ENCODE data around the gene TSSC4.
A peak's percentile ranks its signal among the peaks of the same experiment; 100 is the strongest.

The TSSC4 gene

DNA sequence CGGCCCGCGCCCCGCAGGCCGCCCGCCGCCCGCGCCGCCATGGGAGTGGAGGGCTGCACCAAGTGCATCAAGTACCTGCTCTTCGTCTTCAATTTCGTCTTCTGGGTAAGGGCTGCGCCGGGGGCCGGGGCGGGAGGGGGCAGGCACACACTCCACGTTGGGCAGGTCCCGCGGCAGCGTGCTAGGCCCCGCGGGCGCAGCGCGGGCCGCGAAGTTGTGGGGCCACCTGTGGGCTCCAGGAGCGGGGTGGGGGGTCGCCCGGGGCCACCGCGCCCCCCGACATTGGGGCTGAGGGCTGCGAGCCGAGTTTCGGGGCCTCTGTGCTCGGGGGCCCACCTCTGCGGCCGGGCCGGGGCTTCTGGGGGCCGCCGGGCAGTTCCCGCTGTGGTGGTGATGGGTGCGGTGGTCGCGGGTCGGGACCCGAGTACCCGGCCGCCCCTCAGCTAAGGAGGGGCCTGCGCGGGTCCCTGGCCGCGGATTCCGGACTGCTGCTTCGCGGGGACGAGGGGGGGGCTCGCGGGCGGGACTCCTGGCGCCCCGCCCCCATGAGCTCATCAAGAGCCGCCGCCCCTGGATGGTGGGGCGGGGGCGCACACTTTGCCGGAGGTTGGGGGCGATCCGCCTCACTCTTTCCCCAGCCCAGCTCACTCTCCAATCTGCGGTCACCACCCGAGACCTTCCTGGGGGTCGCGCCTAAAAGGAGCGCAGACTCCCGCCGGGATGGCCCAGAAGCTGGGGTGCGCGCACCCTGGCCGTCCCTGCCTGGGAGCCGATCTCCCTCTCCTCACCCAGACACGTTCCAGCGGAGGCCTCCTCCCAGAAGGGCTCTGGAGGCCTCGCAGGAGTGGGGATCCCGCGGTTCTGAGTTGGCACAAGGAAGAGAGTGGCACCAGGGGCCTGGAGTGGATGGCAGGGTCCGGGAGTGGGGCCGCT, 22.8 kb upstream of the TSSC4 start (continued):
- TF ChIP-seq, protein P1, sequence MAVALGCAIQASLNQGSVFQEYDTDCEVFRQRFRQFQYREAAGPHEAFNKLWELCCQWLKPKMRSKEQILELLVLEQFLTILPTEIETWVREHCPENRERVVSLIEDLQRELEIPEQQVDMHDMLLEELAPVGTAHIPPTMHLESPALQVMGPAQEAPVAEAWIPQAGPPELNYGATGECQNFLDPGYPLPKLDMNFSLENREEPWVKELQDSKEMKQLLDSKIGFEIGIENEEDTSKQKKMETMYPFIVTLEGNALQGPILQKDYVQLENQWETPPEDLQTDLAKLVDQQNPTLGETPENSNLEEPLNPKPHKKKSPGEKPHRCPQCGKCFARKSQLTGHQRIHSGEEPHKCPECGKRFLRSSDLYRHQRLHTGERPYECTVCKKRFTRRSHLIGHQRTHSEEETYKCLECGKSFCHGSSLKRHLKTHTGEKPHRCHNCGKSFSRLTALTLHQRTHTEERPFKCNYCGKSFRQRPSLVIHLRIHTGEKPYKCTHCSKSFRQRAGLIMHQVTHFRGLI (tag by site-specific recombination; IDR thresholded peaks at IDR 0.05) = no peak
- TF ChIP-seq ZNF112 (tag by site-specific recombination; IDR thresholded peaks at IDR 0.05) (no peak), ZNF558 (tag by site-specific recombination; IDR thresholded peaks at IDR 0.05) (no peak), ZFP41 (tag by site-specific recombination; IDR thresholded peaks at IDR 0.05; ENCODE audit: borderline replicate concordance) (no peak)
- TF ChIP-seq, protein P2, sequence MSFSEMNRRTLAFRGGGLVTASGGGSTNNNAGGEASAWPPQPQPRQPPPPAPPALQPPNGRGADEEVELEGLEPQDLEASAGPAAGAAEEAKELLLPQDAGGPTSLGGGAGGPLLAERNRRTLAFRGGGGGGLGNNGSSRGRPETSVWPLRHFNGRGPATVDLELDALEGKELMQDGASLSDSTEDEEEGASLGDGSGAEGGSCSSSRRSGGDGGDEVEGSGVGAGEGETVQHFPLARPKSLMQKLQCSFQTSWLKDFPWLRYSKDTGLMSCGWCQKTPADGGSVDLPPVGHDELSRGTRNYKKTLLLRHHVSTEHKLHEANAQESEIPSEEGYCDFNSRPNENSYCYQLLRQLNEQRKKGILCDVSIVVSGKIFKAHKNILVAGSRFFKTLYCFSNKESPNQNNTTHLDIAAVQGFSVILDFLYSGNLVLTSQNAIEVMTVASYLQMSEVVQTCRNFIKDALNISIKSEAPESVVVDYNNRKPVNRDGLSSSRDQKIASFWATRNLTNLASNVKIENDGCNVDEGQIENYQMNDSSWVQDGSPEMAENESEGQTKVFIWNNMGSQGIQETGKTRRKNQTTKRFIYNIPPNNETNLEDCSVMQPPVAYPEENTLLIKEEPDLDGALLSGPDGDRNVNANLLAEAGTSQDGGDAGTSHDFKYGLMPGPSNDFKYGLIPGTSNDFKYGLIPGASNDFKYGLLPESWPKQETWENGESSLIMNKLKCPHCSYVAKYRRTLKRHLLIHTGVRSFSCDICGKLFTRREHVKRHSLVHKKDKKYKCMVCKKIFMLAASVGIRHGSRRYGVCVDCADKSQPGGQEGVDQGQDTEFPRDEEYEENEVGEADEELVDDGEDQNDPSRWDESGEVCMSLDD (tag by site-specific recombination; IDR thresholded peaks at IDR 0.05) = peak; percentile 77
- TF ChIP-seq, protein P3, sequence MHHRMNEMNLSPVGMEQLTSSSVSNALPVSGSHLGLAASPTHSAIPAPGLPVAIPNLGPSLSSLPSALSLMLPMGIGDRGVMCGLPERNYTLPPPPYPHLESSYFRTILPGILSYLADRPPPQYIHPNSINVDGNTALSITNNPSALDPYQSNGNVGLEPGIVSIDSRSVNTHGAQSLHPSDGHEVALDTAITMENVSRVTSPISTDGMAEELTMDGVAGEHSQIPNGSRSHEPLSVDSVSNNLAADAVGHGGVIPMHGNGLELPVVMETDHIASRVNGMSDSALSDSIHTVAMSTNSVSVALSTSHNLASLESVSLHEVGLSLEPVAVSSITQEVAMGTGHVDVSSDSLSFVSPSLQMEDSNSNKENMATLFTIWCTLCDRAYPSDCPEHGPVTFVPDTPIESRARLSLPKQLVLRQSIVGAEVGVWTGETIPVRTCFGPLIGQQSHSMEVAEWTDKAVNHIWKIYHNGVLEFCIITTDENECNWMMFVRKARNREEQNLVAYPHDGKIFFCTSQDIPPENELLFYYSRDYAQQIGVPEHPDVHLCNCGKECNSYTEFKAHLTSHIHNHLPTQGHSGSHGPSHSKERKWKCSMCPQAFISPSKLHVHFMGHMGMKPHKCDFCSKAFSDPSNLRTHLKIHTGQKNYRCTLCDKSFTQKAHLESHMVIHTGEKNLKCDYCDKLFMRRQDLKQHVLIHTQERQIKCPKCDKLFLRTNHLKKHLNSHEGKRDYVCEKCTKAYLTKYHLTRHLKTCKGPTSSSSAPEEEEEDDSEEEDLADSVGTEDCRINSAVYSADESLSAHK (tag by site-specific recombination; IDR thresholded peaks at IDR 0.05) = 0 out of 2 replicates have a peak, but pooled peaks have one; percentile 8

DNA sequence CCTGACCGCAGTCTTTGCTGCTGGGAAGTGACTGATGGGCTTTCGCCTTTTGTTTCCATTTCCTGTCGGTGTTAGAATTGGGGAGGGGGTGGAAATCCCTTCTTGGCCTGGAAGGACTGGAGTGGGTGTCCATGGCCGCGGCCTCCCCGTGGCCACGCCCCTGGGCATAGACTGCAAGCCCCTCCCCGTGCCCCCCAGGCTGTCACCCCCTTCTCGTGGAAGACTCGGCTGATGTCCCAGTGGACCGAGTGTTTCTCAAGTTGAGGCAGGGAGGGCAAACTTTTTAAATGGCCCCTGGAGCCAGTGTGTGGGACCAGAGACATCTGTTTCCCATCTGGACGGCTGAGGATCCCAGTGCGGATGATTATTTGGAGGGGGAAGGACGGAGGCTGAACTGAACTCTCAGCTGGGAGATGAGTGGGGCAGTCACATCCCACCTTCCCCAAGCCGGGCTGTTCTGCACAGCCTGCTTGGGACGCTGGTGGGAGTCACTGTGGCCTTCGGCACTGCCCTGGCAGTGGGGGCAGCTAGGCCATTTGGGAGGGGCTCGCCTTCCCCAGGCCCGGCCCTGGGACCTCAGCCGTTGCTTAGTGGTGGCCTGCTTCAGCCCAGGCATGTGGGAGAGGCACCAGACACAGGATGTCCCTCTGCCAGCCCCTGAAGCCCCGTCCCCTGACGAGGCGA, 21.9 kb upstream of the TSSC4 start:
- Histone ChIP-seq H3K27ac (ENCODE audit: extremely low read depth, low read depth, low read length) (0 out of 2 replicates have a peak overlapping the region, but pooled peaks have one; percentile 22), H3K36me3 (ENCODE audit: control insufficient read depth in 2 of 2, insufficient read depth in 1 of 2, low read length in 2 of 2) (peaks cover 0 to 41% of the 10 kb centered on the region in 2 experiments; a peak in 1 of 3 replicates), H3K9me3 (ENCODE audit: control insufficient read depth, insufficient read depth, low read depth, low read length) (no peaks in the 10 kb centered on the region), H3K4me1 (ENCODE audit: control insufficient read depth, insufficient read depth, low read length) (no peaks in the 10 kb centered on the region), H3K4me3 (ENCODE audit: low read depth, low read length) (peak overlapping the region; percentile 86)
- POLR2A ChIA-PET = interaction anchor here (0.7 to 2.5 kb wide), 13 partner anchors 8 to 73 kb away, joined by 3 to 64 read pairs (median 5); partner anchors contain the start of genes KCNQ1 and TSSC4
- TF ChIP-seq, protein P4, sequence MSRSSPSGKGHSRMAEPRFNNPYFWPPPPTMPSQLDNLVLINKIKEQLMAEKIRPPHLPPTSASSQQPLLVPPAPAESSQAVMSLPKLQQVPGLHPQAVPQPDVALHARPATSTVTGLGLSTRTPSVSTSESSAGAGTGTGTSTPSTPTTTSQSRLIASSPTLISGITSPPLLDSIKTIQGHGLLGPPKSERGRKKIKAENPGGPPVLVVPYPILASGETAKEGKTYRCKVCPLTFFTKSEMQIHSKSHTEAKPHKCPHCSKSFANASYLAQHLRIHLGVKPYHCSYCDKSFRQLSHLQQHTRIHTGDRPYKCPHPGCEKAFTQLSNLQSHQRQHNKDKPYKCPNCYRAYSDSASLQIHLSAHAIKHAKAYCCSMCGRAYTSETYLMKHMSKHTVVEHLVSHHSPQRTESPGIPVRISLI (tag by site-specific recombination; IDR thresholded peaks at IDR 0.05) = no peak
- TF ChIP-seq, protein P5, sequence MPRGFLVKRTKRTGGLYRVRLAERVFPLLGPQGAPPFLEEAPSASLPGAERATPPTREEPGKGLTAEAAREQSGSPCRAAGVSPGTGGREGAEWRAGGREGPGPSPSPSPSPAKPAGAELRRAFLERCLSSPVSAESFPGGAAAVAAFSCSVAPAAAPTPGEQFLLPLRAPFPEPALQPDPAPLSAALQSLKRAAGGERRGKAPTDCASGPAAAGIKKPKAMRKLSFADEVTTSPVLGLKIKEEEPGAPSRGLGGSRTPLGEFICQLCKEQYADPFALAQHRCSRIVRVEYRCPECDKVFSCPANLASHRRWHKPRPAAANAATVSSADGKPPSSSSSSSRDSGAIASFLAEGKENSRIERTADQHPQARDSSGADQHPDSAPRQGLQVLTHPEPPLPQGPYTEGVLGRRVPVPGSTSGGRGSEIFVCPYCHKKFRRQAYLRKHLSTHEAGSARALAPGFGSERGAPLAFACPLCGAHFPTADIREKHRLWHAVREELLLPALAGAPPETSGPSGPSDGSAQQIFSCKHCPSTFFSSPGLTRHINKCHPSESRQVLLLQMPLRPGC (tag by site-specific recombination; IDR thresholded peaks at IDR 0.05) = no peak
- TF ChIP-seq ZNF48 (tag by site-specific recombination; IDR thresholded peaks at IDR 0.05) (no peak), EGR2 (tag by site-specific recombination; IDR thresholded peaks at IDR 0.05; ENCODE audit: low read depth) (peak; percentile 28; the same call in 1 of the 2 replicates), ZNF341 (tag by site-specific recombination; IDR thresholded peaks at IDR 0.05; ENCODE audit: low read depth) (peak; percentile 43), ZFP37 (tag by site-specific recombination; IDR thresholded peaks at IDR 0.05) (no peak), SP2 (tag by site-specific recombination; IDR thresholded peaks at IDR 0.05) (0 out of 2 replicates have a peak, but pooled peaks have one; percentile 25)
- TF ChIP-seq, protein P6, sequence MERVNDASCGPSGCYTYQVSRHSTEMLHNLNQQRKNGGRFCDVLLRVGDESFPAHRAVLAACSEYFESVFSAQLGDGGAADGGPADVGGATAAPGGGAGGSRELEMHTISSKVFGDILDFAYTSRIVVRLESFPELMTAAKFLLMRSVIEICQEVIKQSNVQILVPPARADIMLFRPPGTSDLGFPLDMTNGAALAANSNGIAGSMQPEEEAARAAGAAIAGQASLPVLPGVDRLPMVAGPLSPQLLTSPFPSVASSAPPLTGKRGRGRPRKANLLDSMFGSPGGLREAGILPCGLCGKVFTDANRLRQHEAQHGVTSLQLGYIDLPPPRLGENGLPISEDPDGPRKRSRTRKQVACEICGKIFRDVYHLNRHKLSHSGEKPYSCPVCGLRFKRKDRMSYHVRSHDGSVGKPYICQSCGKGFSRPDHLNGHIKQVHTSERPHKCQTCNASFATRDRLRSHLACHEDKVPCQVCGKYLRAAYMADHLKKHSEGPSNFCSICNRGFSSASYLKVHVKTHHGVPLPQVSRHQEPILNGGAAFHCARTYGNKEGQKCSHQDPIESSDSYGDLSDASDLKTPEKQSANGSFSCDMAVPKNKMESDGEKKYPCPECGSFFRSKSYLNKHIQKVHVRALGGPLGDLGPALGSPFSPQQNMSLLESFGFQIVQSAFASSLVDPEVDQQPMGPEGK (tag by site-specific recombination; IDR thresholded peaks at IDR 0.05) = peak; percentile 53; the same call in 1 of the 2 replicates
- CTCF ChIA-PET = interaction anchor here (1.3 to 1.6 kb wide), 2 partner anchors 41 to 74 kb away, joined by 3 to 4 read pairs; no protein-coding TSS in a partner anchor
